ENCODE measurements around the gene EDARADD. TPM values are rescaled to one million over a fixed set of nuclear protein-coding genes. Genes with fewer than 3 reads are reported as not detected.
A peak's percentile ranks its signal among the peaks of the same experiment; 100 is the strongest.

EDARADD gene
- total RNA-seq, 1 experiment from 2014 or later: 35.4 TPM

DNA sequence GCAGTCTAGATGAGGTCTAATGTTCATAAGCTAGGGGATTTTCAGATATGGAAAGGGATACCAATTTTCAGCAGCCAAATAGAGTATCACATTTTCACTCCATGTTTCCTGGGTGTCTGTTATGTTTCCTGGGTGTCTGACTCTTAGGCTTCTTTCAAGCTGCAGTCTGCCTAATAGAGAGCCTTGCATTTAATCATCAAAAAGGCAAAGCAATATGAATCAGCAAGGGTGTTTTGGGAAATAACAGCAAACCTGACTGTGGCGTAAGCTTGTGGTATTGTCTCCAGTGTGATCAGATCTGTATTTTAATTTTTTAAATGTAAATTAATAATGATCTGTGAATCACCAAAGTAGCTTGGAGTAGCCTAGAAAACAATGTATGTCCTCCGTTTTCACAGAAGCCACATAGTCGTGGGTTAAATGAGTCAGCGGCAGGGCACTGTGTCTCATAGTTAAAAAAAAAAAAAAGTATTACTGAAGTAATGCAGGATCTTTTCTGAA lies 140.1 kb downstream of the EDARADD start:
- intact Hi-C loops (cut with micrococcal nuclease; ENCODE audit: unreplicated experiment): loop anchor here (5.0 kb wide), 1 partner anchor 432 kb away; no protein-coding TSS in a partner anchor
- Histone ChIP-seq H3K4me1 (ENCODE audit: control insufficient read depth, insufficient read depth, low read length) (peaks cover 47% of the 10 kb centered on the region), H3K27ac (ENCODE audit: low read length) (peak overlapping the region; percentile 64), H3K36me3 (ENCODE audit: control insufficient read depth, insufficient read depth, low read length) (peaks cover 33% of the 10 kb centered on the region), H3K9me3 (ENCODE audit: control insufficient read depth, insufficient read depth, low read depth, low read length) (no peaks in the 10 kb centered on the region), H3K27me3 (ENCODE audit: control insufficient read depth, insufficient read depth, low read length) (no peaks in the 10 kb centered on the region), H3K4me3 (ENCODE audit: low read depth in 2 of 2, low read length in 2 of 2) (no peak overlapping the region)
- no TSS peak for BruUV-seq (replicated peaks)
- CTCF ChIA-PET: no interaction called here
- in situ Hi-C loops (cut with HindIII; ENCODE audit: low pct_unique_long_range_greater_than_20kb, low sequenced_read_pairs): no loop called here
- DNase-seq (ENCODE audit: low read depth, low spot score) (no peak), ATAC-seq (no peak)
- POLR2A ChIA-PET: interaction anchor here (0.5 to 0.7 kb wide), 3 partner anchors 14 to 119 kb away, joined by 6 to 29 read pairs (median 7); no protein-coding TSS in a partner anchor
- no peak for TF ChIP-seq POLR2AphosphoS5 (IDR thresholded peaks at IDR 0.05; ENCODE audit: low read depth, low read length)
- no peak for TF ChIP-seq TCF7L2 (IDR thresholded peaks at IDR 0.05; ENCODE audit: low read depth, low read length)
- TF ChIP-seq, protein P1, sequence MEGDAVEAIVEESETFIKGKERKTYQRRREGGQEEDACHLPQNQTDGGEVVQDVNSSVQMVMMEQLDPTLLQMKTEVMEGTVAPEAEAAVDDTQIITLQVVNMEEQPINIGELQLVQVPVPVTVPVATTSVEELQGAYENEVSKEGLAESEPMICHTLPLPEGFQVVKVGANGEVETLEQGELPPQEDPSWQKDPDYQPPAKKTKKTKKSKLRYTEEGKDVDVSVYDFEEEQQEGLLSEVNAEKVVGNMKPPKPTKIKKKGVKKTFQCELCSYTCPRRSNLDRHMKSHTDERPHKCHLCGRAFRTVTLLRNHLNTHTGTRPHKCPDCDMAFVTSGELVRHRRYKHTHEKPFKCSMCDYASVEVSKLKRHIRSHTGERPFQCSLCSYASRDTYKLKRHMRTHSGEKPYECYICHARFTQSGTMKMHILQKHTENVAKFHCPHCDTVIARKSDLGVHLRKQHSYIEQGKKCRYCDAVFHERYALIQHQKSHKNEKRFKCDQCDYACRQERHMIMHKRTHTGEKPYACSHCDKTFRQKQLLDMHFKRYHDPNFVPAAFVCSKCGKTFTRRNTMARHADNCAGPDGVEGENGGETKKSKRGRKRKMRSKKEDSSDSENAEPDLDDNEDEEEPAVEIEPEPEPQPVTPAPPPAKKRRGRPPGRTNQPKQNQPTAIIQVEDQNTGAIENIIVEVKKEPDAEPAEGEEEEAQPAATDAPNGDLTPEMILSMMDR (IDR thresholded peaks at IDR 0.05): no peak
- TF ChIP-seq SIN3A (IDR thresholded peaks at IDR 0.05; ENCODE audit: borderline replicate concordance, insufficient read depth, low read depth, low read length): no peak
- TF ChIP-seq, protein P2, sequence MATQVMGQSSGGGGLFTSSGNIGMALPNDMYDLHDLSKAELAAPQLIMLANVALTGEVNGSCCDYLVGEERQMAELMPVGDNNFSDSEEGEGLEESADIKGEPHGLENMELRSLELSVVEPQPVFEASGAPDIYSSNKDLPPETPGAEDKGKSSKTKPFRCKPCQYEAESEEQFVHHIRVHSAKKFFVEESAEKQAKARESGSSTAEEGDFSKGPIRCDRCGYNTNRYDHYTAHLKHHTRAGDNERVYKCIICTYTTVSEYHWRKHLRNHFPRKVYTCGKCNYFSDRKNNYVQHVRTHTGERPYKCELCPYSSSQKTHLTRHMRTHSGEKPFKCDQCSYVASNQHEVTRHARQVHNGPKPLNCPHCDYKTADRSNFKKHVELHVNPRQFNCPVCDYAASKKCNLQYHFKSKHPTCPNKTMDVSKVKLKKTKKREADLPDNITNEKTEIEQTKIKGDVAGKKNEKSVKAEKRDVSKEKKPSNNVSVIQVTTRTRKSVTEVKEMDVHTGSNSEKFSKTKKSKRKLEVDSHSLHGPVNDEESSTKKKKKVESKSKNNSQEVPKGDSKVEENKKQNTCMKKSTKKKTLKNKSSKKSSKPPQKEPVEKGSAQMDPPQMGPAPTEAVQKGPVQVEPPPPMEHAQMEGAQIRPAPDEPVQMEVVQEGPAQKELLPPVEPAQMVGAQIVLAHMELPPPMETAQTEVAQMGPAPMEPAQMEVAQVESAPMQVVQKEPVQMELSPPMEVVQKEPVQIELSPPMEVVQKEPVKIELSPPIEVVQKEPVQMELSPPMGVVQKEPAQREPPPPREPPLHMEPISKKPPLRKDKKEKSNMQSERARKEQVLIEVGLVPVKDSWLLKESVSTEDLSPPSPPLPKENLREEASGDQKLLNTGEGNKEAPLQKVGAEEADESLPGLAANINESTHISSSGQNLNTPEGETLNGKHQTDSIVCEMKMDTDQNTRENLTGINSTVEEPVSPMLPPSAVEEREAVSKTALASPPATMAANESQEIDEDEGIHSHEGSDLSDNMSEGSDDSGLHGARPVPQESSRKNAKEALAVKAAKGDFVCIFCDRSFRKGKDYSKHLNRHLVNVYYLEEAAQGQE (IDR thresholded peaks at IDR 0.05; ENCODE audit: insufficient read depth in 1 of 2, low read depth in 2 of 2, low read length in 1 of 2): no peak

Other genes with a start within 250 kb of the EDARADD start
- 19.9 TPM for gene ERO1B, start 112.3 kb upstream of the EDARADD start, total RNA-seq (2021; ENCODE audit: unreplicated experiment)
- 221 TPM for gene LGALS8, start 129.7 kb downstream of the EDARADD start, total RNA-seq (2021; ENCODE audit: unreplicated experiment)
- gene HEATR1, start 210.2 kb downstream of the EDARADD start, total RNA-seq (2021; ENCODE audit: unreplicated experiment): 66.5 TPM